A673 (cell line): Measurements from ENCODE around the gene CLCNKB.
"Not testable (repeated sequence)": the region's sequence is repeated elsewhere in the genome, so short reads cannot be mapped to it uniquely, and the experiment has no call there.

Experiments
- EZH2 ChIP-seq: fragments of 200-600 bp; sonication (generic); IDR thresholded peaks from 2 replicates; pipeline ENCODE4 v1.6.1; 2017; ENCODE audit warnings: borderline replicate concordance, low read depth, mild to moderate bottlenecking, mixed read lengths, antibody characterized with exemption, low read length; ENCODE audit not compliant: poor library complexity, severe bottlenecking
- TF ChIP-seq, protein P1 (sequence below): fragments of 300-800, 200-600 bp; sonication (generic); conservative IDR thresholded peaks from 2 replicates; pipeline ENCODE4 v1.5.1; 2017; ENCODE audit warnings: low read depth, mild to moderate bottlenecking, antibody characterized with exemption, low read length, moderate library complexity, mixed read lengths

DNA sequence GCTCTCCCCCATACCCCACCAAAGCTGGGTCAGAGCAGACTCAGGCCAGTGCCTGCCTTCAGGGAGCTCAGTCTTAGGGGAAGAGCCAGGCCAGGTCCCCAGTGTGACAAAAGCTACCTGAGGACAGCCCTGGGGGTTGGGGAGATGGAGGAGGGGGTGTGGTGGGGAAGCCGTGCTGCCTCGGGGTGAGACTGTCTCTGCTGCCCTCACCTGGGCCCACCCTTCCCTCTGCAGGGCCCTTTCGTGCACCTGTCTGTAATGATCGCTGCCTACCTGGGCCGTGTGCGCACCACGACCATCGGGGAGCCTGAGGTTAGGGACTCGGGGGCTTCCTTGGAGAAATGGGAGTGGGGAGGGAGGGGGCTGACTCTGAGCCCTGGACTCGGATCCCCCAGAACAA is 17.3 kb upstream of the CLCNKB start:
- TF ChIP-seq, protein P1, sequence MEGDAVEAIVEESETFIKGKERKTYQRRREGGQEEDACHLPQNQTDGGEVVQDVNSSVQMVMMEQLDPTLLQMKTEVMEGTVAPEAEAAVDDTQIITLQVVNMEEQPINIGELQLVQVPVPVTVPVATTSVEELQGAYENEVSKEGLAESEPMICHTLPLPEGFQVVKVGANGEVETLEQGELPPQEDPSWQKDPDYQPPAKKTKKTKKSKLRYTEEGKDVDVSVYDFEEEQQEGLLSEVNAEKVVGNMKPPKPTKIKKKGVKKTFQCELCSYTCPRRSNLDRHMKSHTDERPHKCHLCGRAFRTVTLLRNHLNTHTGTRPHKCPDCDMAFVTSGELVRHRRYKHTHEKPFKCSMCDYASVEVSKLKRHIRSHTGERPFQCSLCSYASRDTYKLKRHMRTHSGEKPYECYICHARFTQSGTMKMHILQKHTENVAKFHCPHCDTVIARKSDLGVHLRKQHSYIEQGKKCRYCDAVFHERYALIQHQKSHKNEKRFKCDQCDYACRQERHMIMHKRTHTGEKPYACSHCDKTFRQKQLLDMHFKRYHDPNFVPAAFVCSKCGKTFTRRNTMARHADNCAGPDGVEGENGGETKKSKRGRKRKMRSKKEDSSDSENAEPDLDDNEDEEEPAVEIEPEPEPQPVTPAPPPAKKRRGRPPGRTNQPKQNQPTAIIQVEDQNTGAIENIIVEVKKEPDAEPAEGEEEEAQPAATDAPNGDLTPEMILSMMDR = not testable (repeated sequence)
- not testable (repeated sequence) for TF ChIP-seq EZH2
